M059J (cell line): ENCODE data around the gene MYMX. TPM values are rescaled to one million over a fixed set of nuclear protein-coding genes. Genes with fewer than 3 reads are reported as not detected.
A peak's percentile ranks its signal among the peaks of the same experiment; 100 is the strongest.
"Not testable (repeated sequence)": the region's sequence is repeated elsewhere in the genome, so short reads cannot be mapped to it uniquely, and the experiment has no call there.

Experiments used
- DNase-seq: peaks from one replicate; pipeline ENCODE4 v3.0.0-alpha.2; 2012; ENCODE audit warnings: low read depth
- total RNA-seq: library from RNA; depleted of rRNA; stranded (reverse); fragments of >200 nt; shearing (Covaris generic); gene quantifications from 2 replicates; pipeline ENCODE4 v1.2.3, GENCODE V29; 2014

MYMX gene
- total RNA-seq, 1 experiment from 2014 or later, result not detected

DNA sequence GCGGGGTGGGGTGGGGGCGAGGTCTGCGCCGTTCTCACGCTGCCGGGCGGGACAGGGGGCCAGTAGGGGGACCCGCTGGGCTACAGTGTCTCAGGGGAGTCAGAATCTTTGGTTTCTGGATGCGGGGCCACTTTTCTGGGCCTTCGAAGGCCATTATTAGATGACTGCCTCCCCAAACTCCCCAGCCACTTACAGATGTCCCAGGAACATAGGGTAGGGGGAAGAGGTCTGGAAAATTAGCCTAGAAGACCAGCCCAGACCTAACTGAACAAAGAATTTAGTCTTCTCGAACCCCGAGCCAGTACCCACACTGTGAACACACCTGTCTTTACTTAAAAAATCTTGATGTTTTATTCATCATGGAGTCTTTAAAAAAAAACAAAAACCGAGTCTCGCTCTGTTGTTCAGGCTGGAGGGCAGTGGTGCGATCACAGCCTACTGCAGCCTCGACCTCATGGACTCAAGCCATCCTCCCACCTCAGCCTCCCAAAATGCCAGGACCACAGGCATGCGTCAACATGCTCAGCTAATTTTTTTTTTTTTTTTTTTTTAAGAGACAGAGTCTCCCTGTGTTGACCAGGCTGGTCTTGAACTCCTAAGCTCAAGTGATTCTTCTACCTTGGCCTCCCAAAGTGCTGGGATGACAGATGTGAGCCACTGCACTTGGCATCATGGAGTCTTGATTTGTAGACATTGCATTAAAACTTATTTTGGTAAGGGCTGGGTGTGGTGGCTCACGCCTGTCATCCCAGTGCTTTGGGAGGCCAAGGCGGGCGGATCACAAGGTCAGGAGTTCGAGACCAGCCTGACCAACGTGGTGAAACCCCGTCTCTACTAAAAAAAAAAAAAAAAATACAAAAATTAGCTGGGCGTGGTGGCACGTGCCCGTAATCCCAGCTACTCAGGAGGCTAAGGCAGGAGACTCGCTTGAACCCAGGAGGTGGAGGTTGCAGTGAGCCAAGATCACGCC lies 3.4 kb downstream of the MYMX start:
- DNase-seq, result no peak

DNA sequence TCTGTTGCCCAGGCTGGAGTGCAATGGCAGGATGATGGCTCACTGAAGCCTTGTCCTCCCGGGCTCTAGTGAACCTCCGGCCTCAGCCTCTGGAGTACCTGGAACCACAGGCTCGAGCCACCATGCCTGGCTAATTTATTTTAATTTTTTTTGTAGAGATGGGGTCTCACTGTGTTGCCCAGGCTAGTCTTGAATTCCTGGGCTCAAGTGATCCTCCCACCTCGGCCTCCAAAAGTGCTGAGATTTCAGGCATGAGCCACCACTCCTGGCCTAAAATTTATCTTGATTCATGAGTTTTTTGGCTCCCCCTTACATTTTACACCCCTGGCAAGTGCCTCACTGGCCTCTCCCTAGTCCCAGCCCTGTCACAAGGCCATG lies 4.2 kb downstream of the MYMX start:
- no peak for DNase-seq

DNA sequence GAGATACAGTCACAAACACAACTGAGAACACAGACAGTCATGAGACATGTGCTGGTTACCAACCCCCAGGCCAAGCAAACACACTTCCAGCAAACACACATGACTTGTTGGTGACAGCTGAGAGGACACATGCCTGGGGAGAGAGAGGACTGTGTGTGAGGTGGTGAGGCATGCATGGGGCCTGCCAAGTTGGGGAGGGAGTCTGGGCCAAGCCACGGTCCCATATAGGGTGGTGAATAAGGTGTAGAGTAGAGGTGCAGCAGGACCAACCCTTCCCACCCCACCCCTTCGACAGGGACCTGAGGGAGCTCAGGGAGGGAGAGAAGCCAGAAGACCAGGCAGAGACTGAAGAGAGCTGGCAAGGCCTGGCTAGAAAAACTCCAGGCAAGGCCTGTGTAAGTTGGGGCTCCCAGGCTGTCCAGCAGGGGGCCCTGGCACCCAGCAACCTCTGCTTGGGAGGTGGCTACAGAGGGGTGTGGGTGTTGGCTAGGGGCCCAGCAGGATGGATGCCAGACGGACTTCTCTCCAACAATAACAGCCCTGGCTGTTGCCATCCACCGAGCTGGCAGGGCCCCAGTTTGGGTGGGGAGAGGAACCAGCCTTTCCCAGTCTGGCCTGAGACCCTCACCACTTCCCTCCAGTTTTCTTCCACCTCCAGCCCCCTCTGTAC lies 4.7 kb downstream of the MYMX start:
- peak; percentile 94 for DNase-seq

DNA sequence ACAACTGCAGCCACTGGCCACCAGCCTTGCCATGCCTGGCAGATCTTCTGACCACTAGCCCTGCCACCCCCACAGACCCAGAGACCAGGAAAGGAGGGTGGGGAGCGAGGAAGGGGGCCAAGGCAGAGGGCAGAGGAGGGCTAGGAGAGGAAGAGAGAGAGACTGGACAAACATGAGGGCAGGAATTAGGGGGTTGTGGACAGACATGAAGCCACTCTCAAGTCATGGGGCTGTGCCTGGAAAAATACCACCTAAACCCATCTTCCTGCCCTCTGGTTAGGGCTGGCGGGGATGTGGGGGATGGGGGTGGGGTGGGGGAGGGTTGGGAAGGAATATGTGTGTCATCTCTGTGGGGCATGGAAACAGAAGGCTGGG lies 5.2 kb downstream of the MYMX start:
- peak; percentile 30 for DNase-seq

DNA sequence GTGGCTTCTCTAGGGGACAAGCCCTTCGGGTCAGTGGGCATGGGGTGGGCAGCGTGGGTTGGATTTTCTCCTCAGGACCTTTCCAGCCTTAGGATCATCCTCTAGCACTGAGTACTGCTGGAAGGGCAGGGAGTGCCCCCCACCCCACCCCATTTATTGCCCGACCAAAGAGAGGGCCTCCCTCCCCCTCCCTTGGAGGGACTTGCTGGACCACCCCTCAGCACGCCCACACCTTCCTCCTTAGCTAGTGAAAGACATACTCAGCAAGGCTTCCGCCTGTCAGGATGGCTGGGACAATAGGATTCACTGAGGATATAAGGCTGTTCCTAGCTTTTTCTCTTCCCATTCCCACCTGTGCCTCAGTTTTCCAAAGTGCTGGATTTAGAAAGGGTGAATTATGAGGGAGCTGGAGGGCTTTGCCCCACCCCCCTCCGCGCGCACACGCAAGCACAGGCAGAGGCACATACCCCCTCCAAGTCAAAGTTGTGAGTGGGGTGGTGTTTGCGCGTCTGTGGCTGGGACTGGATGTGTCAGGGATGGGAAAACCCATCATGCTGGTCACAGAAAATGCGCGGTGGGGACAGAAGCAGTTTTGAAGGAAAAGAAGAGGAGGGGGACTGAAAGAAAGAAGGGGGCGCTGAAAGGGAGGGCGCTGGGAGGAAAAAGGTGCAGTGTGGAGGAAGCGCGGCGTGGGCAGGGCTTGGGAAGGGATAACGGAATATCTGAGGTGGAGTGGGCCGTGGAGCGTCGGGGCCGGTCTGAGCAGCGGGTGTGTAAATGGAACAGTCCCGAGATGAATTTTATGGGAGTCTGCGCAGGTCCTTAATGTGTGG lies 6.0 kb downstream of the MYMX start:
- peak; percentile 45 for DNase-seq

DNA sequence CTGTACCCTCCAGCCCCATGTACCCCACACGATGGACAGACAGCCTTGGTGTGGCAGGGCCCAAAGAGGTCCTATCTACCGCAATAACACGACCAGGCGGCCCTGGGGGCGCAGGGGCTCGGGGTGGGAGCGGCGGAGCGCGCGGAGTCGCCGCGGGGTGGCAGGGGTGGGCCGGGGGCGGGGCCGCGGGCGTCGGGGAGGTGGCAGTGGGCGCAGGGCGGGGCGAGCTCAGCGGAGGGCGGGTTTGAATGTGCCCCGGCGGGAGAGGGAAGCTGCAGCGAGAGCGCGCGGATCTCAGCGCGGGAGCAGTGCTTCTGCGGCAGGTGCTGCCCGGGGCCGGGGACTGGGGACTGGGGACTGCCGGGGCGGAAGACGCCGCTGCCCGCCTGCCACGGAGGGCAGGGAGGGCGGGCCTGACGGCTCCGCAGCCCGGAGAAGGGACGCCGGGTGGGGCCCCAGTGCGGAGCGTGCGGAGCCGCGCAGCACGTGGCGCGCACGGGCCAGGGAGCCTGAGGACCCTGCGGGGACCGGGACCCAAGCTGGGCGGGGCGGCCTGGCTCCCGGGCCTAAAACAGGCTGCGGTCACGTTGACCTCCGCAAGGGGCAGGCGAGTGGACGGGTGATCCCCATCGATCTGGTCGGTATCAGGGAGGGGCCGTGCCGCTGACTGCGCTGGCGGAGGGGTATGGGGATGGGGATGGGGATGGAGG lies 6.7 kb downstream of the MYMX start, which contains the start of gene SLC29A1:
Gene SLC29A1 (plus strand): TSS at position 277 of the 710 bp plus-strand sequence. CDS start 3,719 bp downstream, outside the sequence.
- peak; percentile 70 for DNase-seq

DNA sequence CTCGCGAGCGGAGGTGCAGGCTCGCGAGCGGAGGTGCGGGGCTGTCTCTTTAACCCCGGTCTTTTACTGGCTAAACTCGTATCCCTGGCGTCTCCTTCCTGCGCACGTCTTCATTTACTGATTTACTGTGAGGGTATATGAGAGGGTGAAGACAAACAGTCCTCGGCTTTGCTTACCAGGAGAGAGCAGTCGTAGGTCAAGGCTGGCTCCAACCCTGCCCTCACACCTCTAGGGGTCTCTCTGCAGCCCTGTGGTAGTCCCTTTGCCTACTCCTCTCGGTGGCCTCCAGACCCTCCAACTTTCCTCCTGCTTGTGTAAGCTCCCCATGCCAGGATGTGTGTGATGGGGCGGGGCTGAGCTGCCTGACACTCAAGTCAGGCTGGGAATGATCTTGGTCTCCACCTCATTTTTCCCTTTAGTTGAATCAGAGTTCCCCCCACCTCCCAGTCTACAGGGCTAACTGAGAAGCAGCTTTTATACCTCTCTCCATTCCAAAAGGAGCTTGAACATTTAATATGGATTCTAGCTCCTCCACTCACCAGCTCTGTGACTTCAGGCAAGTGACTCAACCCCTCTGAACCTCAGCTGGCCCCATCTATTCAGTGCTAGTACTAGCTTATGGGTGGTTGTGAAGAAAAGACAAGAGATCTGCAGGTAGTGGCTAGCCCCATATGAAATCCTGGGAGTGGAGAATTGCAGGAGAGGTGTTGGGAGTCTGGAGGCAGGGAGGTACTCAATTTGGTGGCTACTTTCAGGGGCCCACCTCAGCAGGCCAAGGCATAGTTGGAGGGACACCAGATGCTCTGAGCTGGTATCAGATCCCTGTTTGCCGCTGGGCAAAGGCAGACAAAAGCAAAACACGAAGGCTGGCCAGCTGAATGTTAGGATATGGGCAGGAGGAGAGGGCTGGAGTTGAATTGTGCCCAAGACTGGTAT lies 7.6 kb downstream of the MYMX start:
- DNase-seq, result peak; percentile 45

DNA sequence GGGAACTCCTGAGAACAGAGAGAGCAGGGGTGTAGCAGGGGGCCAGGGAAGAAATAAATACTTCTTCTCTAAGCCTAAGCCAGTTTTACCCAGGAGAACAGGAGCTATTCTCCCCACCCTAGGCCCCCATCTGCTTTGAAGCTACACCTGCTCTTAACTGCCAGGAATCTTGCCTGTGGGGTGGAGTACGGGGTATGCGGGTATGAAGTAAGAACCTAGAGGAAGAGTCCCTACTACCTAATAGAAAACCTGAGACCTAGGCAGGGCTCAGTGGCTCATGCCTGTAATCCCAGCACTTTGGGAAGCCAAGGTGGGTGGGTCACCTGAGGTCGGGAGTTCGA lies 8.2 kb downstream of the MYMX start:
- no peak for DNase-seq

DNA sequence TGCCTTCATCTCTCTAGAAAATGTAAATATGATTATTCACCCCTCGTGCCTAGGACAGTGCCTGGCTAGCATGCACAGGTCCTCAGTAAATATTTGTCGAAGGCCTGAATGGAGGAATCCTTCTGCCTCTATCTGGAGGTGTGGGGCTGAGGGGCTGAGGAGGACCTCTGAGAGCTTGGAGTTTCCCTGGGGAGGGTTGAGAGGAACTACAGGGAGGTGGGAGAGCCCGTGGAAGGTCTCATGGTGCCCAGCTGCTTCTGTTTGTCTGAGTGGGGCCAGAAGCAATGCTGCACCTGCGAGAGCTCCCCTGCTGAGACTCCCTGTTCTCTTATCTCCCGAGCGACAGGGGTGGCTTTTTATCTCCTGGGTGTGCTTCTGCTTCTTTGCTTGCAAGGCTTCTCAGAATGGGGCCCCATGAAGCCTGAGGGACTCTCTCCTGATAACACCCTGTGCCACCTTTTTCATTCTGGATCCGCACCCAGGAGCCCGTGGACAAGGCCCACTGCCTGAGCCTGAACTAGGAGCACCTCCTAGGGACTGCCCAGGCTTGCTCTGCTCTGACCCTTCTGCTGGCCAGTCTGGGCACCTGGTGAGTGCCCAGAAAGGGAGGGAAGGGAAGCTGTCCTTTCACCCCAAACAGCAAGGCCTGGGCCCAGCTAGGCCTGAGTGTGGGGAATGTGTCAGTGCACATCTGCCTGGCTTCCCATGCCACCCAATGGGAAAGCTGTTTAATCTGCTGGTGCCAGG lies 9.0 kb downstream of the MYMX start:
- no peak for DNase-seq

DNA sequence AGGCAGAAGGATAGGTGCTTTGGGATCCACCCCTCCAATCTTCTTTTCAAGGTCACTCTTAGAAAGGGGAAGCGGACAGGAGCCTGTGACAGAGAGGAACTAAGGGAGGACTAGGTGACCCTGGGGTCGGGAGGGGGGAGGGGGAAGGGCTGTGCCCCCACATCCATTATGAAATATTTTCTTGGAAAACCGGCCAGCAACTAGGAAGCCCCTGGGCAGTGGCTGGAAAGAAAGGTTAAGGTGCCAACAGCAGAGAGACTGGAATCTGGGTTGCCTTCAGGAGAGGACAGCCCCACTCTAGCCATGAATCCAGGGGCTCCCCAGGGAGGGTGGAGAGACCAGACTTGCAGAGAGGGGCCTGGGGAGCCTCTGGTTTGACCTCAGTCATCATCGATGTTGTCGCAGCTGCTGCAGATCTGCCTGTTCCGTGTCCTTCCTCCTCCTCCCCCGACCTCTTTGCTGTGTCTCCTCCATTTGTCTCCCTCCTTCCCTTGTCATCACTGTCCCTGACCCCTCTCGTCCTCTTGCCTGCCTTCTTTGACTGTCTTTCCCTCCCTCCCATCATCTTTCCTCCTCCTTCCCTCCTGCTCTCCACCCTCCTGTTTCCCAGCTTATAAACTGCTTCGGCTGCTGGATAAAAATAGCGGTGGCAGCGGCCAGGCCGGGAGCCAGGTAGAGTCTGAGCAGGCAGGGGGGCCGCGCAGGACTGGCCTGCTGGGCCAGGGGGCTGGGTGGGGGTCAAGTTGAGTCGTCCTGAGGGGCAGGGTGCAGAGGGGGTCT lies 9.8 kb downstream of the MYMX start:
- no peak for DNase-seq

DNA sequence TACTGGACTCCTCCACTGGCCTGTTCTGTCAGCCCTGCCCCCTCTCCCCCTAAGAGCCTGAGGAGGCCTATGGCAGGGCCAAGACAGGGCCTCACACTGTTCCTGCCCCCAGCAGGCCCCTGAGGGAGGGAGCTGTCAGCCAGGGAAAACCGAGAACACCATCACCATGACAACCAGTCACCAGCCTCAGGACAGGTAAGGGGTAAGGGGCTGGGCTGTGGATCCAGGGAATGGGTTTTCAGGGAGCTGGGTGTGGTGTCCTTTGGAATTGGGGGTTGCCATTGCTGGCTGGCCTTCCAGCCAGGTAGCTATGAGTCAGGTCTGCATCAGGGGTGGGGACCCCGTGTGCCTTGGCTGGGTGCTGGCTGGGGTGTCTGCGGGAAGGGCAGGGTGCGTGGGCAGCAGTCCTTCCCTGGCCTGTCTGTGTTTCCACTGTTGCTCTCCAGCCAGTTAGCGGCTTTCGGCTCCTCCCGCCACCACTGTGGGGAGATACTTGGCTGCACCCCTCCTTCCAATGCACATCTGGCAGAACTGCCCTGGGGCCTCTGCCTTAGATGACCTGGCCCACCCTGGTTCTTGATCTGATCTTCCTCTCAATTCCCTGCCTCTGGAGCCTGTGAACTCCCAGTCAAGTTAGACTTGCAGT lies 10.5 kb downstream of the MYMX start:
- DNase-seq, result no peak

DNA sequence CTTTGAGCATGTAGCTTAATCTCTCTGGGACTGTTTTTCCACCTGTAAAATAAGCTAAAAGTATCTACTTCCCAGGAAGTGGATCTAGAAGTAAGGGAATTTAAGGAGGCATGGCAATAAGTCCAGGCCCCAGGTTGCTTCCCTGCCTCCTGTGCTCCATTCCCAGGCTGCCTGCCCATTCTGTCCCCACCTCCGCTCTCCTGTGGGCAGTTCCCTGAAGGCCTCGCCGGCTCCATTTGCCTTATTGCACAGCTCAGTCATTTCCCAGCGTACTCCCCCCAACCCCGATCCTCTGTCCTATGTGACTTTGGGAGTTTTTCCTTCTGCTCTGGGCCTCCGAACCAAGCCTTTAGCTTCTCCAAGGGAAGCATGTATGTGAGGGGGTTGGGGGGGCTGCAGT lies 11.3 kb downstream of the MYMX start:
- DNase-seq, result no peak

DNA sequence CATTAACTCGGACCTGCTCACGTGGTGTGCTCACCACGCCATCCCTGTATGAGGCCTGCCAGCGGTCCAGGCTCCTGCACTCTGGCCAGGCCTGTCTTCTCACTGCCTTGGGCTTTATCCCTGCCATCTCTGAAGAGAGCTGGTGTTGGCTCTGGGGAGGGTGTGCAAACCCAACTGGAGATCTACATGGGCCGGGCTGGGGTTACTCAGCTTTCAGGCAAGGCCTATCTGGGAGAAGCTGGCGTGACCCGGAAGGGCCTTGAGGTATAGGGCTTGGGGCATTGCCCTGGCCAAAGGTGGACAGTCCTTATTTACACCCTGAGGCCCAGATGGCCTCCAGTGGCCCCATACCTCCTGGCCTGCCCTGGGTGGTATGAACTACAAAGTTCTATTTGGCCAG lies 11.7 kb downstream of the MYMX start:
- DNase-seq, result no peak

DNA sequence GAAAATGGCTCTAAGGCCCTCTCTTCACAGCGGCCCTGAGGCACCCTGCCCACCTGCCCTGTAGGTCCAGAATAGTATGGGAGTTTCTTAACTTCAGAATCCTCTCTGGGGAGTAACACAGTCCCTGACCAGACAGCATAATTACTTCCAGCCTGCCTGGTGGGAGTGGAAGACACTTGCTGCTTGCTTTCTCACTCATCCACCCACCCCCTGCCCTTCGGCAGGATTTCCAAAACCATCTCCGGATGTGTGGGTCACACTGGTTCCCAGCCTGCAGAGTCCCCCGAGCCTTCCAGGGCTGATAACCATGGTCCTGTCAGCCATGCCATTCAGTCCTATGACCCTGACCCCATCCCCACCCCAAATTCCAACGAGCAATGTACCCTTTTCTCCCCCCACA lies 12.1 kb downstream of the MYMX start:
- DNase-seq, result no peak

DNA sequence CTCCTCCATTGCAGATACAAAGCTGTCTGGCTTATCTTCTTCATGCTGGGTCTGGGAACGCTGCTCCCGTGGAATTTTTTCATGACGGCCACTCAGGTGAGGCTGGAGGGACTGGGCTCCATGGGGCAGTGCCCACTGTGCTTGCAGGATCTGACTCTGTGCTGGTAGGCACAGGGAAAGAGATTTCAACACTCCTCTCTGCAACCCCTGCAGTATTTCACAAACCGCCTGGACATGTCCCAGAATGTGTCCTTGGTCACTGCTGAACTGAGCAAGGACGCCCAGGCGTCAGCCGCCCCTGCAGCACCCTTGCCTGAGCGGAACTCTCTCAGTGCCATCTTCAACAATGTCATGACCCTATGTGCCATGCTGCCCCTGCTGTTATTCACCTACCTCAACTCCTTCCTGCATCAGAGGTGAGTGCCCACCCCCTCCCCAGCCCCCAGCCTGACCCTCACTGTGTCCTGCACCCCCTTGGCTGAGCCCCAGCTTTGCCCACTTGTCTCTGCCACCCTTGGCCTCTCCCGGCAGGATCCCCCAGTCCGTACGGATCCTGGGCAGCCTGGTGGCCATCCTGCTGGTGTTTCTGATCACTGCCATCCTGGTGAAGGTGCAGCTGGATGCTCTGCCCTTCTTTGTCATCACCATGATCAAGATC lies 12.8 kb downstream of the MYMX start:
- DNase-seq, result no peak

DNA sequence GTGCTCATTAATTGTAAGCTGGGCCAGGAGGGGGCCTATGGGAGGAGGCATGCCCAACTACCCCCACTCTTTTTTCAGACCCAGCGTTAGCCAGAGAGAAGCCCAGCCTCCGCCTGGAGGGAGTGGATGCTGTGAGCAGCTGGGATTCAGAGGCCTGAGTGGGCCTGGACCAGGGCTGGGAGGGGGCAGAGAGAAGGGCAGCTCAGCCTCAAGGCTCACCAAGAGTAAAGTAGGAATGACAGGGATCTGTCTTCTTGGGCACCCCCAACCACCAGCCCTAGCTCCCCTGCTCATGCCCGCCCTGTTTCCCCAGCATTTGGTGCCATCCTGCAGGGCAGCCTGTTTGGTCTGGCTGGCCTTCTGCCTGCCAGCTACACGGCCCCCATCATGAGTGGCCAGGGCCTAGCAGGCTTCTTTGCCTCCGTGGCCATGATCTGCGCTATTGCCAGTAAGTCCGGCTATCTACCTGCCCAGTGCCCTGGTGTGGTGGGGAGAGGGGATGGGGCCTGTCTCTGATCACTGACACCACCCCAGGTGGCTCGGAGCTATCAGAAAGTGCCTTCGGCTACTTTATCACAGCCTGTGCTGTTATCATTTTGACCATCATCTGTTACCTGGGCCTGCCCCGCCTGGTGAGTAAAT lies 13.4 kb downstream of the MYMX start:
- DNase-seq, result no peak

DNA sequence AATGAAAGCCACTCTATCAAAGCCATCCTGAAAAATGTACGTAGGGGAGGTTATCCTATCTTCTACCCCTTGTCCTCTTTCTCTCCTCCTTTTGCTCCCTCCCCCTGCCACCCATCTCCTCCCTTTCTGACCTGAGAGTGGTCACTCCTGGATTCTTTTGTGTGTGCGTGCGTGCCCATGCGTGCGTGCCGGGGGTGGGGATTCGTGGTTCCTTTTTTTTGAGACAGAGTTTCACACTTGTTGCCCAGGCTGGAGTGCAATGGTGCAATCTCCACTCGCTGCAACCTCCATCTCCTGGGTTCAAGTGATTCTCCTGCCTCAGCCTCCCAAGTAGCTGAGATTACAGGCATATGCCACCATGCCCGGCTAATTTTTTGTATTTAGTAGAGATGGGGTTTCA lies 14.7 kb downstream of the MYMX start:
- DNase-seq, result not testable (repeated sequence)
